GM10266 (cell line): ENCODE results near the gene EIF4H.

Experiments
- DNase-seq: peaks from one replicate; pipeline ENCODE4 v3.0.0; 2012; ENCODE audit errors: extremely low spot score
- CTCF ChIP-seq: IDR thresholded peaks from 2 replicates; pipeline ENCODE4 v1.5.1; 2012; ENCODE audit warnings: mild to moderate bottlenecking, low read depth; ENCODE audit not compliant: control insufficient read depth, insufficient read depth; ENCODE audit errors: missing control alignments

The EIF4H gene

GRCh38 chr7:74183142-74183541, 9.0 kb downstream of the EIF4H start:
- TF ChIP-seq CTCF = no peak
- no peak for DNase-seq

GRCh38 chr7:74183653-74184450, 9.7 kb downstream of the EIF4H start:
- peak; percentile 54 for TF ChIP-seq CTCF
- no peak for DNase-seq

- no peak for TF ChIP-seq CTCF
- no peak for DNase-seq
Measured at GRCh38 chr7:74185016-74185415, 10.9 kb downstream of the EIF4H start.

GRCh38 chr7:74185636-74186035, 11.5 kb downstream of the EIF4H start:
- TF ChIP-seq CTCF = no peak
- no peak for DNase-seq

GRCh38 chr7:74187915-74188675, 13.9 kb downstream of the EIF4H start:
- no peak for TF ChIP-seq CTCF
- no peak for DNase-seq

- DNase-seq = no peak
- no peak for TF ChIP-seq CTCF
Measured at GRCh38 chr7:74190259-74190658, 16.1 kb downstream of the EIF4H start.

- no peak for TF ChIP-seq CTCF
Measured at GRCh38 chr7:74191231-74191630, 17.1 kb downstream of the EIF4H start.

More at GRCh38 chr7:74191231-74191630, 17.1 kb downstream of the EIF4H start:
- no peak for DNase-seq
